ENCODE results near the gene KCNG4. TPM values are rescaled to one million over a fixed set of nuclear protein-coding genes. Genes with fewer than 3 reads are reported as not detected.

KCNG4 gene
- total RNA-seq, 1 experiment from 2014 or later, result not detected

DNA sequence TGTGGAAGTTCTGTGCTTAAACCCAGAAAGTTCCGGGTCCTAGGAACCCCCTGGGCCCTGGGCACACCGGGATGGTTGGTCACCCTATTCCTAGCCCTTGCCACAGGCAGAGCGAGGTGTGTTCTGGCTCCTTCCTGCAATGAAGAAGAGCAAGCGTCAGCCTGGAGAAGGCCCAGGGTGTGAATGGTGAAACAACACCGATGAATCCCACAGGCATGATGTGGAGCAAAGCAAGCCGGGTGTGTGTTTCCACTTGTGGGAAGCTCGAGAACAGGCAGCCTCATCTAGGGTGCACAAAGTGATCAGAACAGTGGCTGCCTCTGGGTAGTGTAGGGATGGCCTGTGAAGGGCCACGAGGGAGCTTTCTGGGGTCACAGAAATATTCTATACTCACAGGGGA is 13.8 kb downstream of the KCNG4 start:
- ATAC-seq (no peak), DNase-seq (ENCODE audit: low read depth, low spot score) (no peak)
- intact Hi-C loops (cut with micrococcal nuclease; ENCODE audit: unreplicated experiment) (no loop called here), in situ Hi-C loops (cut with HindIII; ENCODE audit: low pct_unique_long_range_greater_than_20kb, low sequenced_read_pairs) (no loop called here)
- Histone ChIP-seq H3K4me3 (ENCODE audit: low read depth in 2 of 2, low read length in 2 of 2) (no peak overlapping the region), H3K4me1 (ENCODE audit: control insufficient read depth, insufficient read depth, low read length) (peaks cover 23% of the 10 kb centered on the region; the same call in 1 of the 2 replicates), H3K27ac (ENCODE audit: low read length) (no peak overlapping the region; the same call in 1 of the 2 replicates), H3K27me3 (ENCODE audit: control insufficient read depth, insufficient read depth, low read length) (no peaks in the 10 kb centered on the region), H3K36me3 (ENCODE audit: control insufficient read depth, insufficient read depth, low read length) (no peaks in the 10 kb centered on the region), H3K9me3 (ENCODE audit: control insufficient read depth, insufficient read depth, low read depth, low read length) (no peaks in the 10 kb centered on the region)
- POLR2A ChIA-PET, result no interaction called here
- TF ChIP-seq, protein P1, sequence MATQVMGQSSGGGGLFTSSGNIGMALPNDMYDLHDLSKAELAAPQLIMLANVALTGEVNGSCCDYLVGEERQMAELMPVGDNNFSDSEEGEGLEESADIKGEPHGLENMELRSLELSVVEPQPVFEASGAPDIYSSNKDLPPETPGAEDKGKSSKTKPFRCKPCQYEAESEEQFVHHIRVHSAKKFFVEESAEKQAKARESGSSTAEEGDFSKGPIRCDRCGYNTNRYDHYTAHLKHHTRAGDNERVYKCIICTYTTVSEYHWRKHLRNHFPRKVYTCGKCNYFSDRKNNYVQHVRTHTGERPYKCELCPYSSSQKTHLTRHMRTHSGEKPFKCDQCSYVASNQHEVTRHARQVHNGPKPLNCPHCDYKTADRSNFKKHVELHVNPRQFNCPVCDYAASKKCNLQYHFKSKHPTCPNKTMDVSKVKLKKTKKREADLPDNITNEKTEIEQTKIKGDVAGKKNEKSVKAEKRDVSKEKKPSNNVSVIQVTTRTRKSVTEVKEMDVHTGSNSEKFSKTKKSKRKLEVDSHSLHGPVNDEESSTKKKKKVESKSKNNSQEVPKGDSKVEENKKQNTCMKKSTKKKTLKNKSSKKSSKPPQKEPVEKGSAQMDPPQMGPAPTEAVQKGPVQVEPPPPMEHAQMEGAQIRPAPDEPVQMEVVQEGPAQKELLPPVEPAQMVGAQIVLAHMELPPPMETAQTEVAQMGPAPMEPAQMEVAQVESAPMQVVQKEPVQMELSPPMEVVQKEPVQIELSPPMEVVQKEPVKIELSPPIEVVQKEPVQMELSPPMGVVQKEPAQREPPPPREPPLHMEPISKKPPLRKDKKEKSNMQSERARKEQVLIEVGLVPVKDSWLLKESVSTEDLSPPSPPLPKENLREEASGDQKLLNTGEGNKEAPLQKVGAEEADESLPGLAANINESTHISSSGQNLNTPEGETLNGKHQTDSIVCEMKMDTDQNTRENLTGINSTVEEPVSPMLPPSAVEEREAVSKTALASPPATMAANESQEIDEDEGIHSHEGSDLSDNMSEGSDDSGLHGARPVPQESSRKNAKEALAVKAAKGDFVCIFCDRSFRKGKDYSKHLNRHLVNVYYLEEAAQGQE (IDR thresholded peaks at IDR 0.05; ENCODE audit: insufficient read depth in 1 of 2, low read depth in 2 of 2, low read length in 1 of 2), result no peak
- TF ChIP-seq POLR2AphosphoS5 (IDR thresholded peaks at IDR 0.05; ENCODE audit: low read depth, low read length) (no peak), TCF7L2 (IDR thresholded peaks at IDR 0.05; ENCODE audit: low read depth, low read length) (no peak), SIN3A (IDR thresholded peaks at IDR 0.05; ENCODE audit: borderline replicate concordance, insufficient read depth, low read depth, low read length) (no peak), CTCF (IDR thresholded peaks at IDR 0.05) (no peak)
- BruUV-seq (replicated peaks), result no TSS peak
- CTCF ChIA-PET, result no interaction called here

- TF ChIP-seq, protein P1 (IDR thresholded peaks at IDR 0.05; ENCODE audit: insufficient read depth in 1 of 2, low read depth in 2 of 2, low read length in 1 of 2), result no peak
- TF ChIP-seq TCF7L2 (IDR thresholded peaks at IDR 0.05; ENCODE audit: low read depth, low read length) (no peak), SIN3A (IDR thresholded peaks at IDR 0.05; ENCODE audit: borderline replicate concordance, insufficient read depth, low read depth, low read length) (no peak), POLR2AphosphoS5 (IDR thresholded peaks at IDR 0.05; ENCODE audit: low read depth, low read length) (no peak), CTCF (IDR thresholded peaks at IDR 0.05) (no peak)
- Histone ChIP-seq H3K4me1 (ENCODE audit: control insufficient read depth, insufficient read depth, low read length) (peaks cover 23% of the 10 kb centered on the region; the same call in 1 of the 2 replicates), H3K4me3 (ENCODE audit: low read depth in 2 of 2, low read length in 2 of 2) (no peak overlapping the region), H3K36me3 (ENCODE audit: control insufficient read depth, insufficient read depth, low read length) (no peaks in the 10 kb centered on the region), H3K27ac (ENCODE audit: low read length) (no peak overlapping the region; the same call in 1 of the 2 replicates), H3K27me3 (ENCODE audit: control insufficient read depth, insufficient read depth, low read length) (no peaks in the 10 kb centered on the region), H3K9me3 (ENCODE audit: control insufficient read depth, insufficient read depth, low read depth, low read length) (no peaks in the 10 kb centered on the region)
- CTCF ChIA-PET, result no interaction called here
- intact Hi-C loops (cut with micrococcal nuclease; ENCODE audit: unreplicated experiment), result no loop called here
- DNase-seq (ENCODE audit: low read depth, low spot score) (no peak), ATAC-seq (no peak)
- in situ Hi-C loops (cut with HindIII; ENCODE audit: low pct_unique_long_range_greater_than_20kb, low sequenced_read_pairs), result no loop called here
- POLR2A ChIA-PET, result no interaction called here
- BruUV-seq (replicated peaks), result no TSS peak
Measured at GRCh38 chr16:84225571-84225970, 14.2 kb downstream of the KCNG4 start.
